IPS-NIHi11 (cell line): Measurements from ENCODE around the gene ARMC9.
"Not testable (repeated sequence)": the region's sequence is repeated elsewhere in the genome, so short reads cannot be mapped to it uniquely, and the experiment has no call there.

Experiments used
- DNase-seq: peaks from one replicate; pipeline ENCODE4 v3.0.0; 2012; ENCODE audit warnings: mixed read lengths, low spot score

Gene ARMC9

GRCh38 chr2:231399046-231399852, 200.8 kb downstream of the ARMC9 start:
- DNase-seq, result peak; percentile 4

- DNase-seq, result peak; percentile 12
These were observed 201.6 kb downstream of the ARMC9 start for GRCh38 chr2:231399853-231400680.

GRCh38 chr2:231400681-231401080, 202.2 kb downstream of the ARMC9 start:
- DNase-seq, result not testable (repeated sequence)

GRCh38 chr2:231401101-231401500, 202.7 kb downstream of the ARMC9 start:
- not testable (repeated sequence) for DNase-seq

GRCh38 chr2:231403421-231404182, 205.2 kb downstream of the ARMC9 start:
- DNase-seq, result not testable (repeated sequence)

- DNase-seq, result not testable (repeated sequence)
These were observed 205.8 kb downstream of the ARMC9 start for GRCh38 chr2:231404183-231404578.

GRCh38 chr2:231405601-231406367, 207.4 kb downstream of the ARMC9 start:
- DNase-seq, result not testable (repeated sequence)

GRCh38 chr2:231407686-231408085, 209.3 kb downstream of the ARMC9 start:
- DNase-seq, result not testable (repeated sequence)

GRCh38 chr2:231408304-231408703, 209.9 kb downstream of the ARMC9 start:
- not testable (repeated sequence) for DNase-seq

GRCh38 chr2:231409776-231410175, 211.3 kb downstream of the ARMC9 start:
- DNase-seq, result no peak

GRCh38 chr2:231410293-231411004, 212.0 kb downstream of the ARMC9 start:
- peak; percentile 45 for DNase-seq

GRCh38 chr2:231411237-231411636, 212.8 kb downstream of the ARMC9 start:
- DNase-seq, result no peak

GRCh38 chr2:231411831-231412617, 213.6 kb downstream of the ARMC9 start:
- peak; percentile 85 for DNase-seq

GRCh38 chr2:231412618-231412963, 214.2 kb downstream of the ARMC9 start:
- DNase-seq, result no peak

- no peak for DNase-seq
These were observed 215.0 kb downstream of the ARMC9 start for GRCh38 chr2:231413456-231413855.

GRCh38 chr2:231413921-231414476, 215.6 kb downstream of the ARMC9 start:
- peak; percentile 4 for DNase-seq

- no peak for DNase-seq
These were observed 216.6 kb downstream of the ARMC9 start for GRCh38 chr2:231415029-231415428.

- no peak for DNase-seq
These were observed 220.6 kb downstream of the ARMC9 start for GRCh38 chr2:231418820-231419640.

- no peak for DNase-seq
These were observed 222.7 kb downstream of the ARMC9 start for GRCh38 chr2:231421051-231421580.
